OCI-LY1 (cell line): ENCODE results near the gene TAF4.
"Not testable (repeated sequence)": the region's sequence is repeated elsewhere in the genome, so short reads cannot be mapped to it uniquely, and the experiment has no call there.

ENCODE experiments used
- H2AFZ ChIP-seq: fragments of 200-600 bp; sonication (generic), shearing (Covaris generic); 2 replicates; pipeline ENCODE4 v1.6.0; 2014; ENCODE audit warnings: antibody characterized with exemption, mild to moderate bottlenecking, low read length
- H3F3A ChIP-seq: fragments of 200-600 bp; sonication (generic), shearing (Covaris generic); 2 replicates; pipeline ENCODE4 v1.6.0; 2014; ENCODE audit warnings: mild to moderate bottlenecking, antibody characterized with exemption, low read length, moderate library complexity; ENCODE audit not compliant: insufficient read depth
- H3K27ac ChIP-seq: fragments of 200-600 bp; sonication (generic); 2 replicates; pipeline ENCODE4 v1.5.1; 2014; ENCODE audit warnings: low read length, mixed run types, mild to moderate bottlenecking, low read depth; ENCODE audit not compliant: poor library complexity, severe bottlenecking
- H3K27me3 ChIP-seq: fragments of 200-600 bp; sonication (generic); 2 replicates; pipeline ENCODE4 v1.6.0; 2014; ENCODE audit warnings: antibody characterized with exemption, mild to moderate bottlenecking, low read length, moderate library complexity; ENCODE audit not compliant: insufficient read depth
- H3K36me3 ChIP-seq: fragments of 200-600 bp; sonication (generic); 2 replicates; pipeline ENCODE4 v1.6.1; 2014; ENCODE audit warnings: mild to moderate bottlenecking, antibody characterized with exemption, low read length, moderate library complexity, mixed read lengths; ENCODE audit not compliant: insufficient read depth
- H3K4me1 ChIP-seq: fragments of 200-600 bp; sonication (generic); 2 replicates; pipeline ENCODE4 v1.5.1; 2014; ENCODE audit warnings: mild to moderate bottlenecking, low read length, moderate library complexity; ENCODE audit not compliant: insufficient read depth, severe bottlenecking
- H3K4me2 ChIP-seq: fragments of 200-600 bp; sonication (generic), shearing (Covaris generic); 2 replicates; pipeline ENCODE4 v1.6.1; 2014; ENCODE audit warnings: low read length
- H3K4me3 ChIP-seq: fragments of 200-600 bp; sonication (generic); 2 replicates; pipeline ENCODE4 v1.5.1; 2014; ENCODE audit warnings: low read length, low read depth, mild to moderate bottlenecking, mixed read lengths; ENCODE audit not compliant: poor library complexity, severe bottlenecking
- H3K79me2 ChIP-seq: fragments of 200-600 bp; shearing (Covaris generic); 2 replicates; pipeline ENCODE4 v1.6.1; 2016; ENCODE audit warnings: mixed run types, low read length, mixed read lengths; ENCODE audit not compliant: insufficient read depth
- H3K9ac ChIP-seq: fragments of 200-600 bp; sonication (generic), shearing (Covaris generic); 2 replicates; pipeline ENCODE4 v1.6.1; 2014; ENCODE audit warnings: mild to moderate bottlenecking, low read length, mixed read lengths
- H3K9me2 ChIP-seq: fragments of 200-600 bp; sonication (generic), shearing (Covaris generic); 2 replicates; pipeline ENCODE4 v1.6.1; 2014; ENCODE audit warnings: low read depth, mild to moderate bottlenecking, low read length, mixed read lengths
- H3K9me3 ChIP-seq: fragments of 200-600 bp; shearing (Covaris generic); 2 replicates; pipeline ENCODE4 v1.6.1; 2014; ENCODE audit warnings: low read length, mixed read lengths
- H4K20me1 ChIP-seq: fragments of 200-600 bp; sonication (generic), shearing (Covaris generic); 2 replicates; pipeline ENCODE4 v1.6.0; 2016; ENCODE audit warnings: mild to moderate bottlenecking, low read length; ENCODE audit not compliant: insufficient read depth
- EZH2 ChIP-seq: fragments of 200-600 bp; sonication (generic), shearing (Covaris generic); IDR thresholded peaks from 2 replicates; pipeline ENCODE4 v1.8.0; 2017; ENCODE audit warnings: borderline replicate concordance, mixed run types, mild to moderate bottlenecking, antibody characterized with exemption, low read length, moderate library complexity, mixed read lengths
- TF ChIP-seq, protein P1 (sequence below): fragments of 200-600 bp; sonication (generic), shearing (Covaris generic); IDR thresholded peaks from 2 replicates; pipeline ENCODE4 v1.5.1; 2017; ENCODE audit warnings: mild to moderate bottlenecking, antibody characterized with exemption, low read length, moderate library complexity, mixed read lengths

TAF4 gene

DNA sequence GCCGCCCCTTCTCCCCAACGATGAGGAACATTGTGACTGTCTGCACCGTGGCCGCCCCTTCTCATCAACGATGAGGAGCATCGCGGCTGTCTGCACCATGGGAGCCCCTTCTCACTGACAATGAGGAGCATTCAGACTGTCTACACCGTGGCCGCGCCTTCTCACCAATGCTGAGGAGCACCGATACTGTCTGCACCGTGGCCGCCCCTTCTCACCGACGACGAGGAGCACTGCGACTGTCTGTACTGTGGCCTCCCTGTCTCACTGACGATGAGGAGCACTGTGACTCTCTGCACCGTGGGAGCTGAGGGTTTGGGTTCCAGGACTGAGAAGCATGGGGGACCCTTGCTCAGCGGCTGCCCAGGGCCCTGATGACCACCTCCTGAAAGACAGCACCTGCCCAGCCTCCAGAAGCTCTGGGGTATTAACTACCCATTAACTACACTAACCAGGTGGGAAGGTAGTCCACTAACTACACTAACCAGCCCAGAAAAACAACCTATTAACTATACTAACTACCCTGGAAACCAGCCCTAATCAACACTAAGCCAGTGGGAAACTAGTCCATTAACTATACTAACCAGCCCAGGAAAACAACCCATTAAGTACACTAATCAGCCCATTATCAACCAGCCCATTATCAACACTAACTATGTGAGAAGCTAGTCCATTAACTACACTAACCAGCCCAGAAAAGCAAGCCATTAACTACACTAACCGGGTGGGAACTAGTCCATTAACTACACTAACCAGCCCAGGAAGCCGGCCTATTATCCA lies 116.9 kb downstream of the TAF4 start:
- H3K36me3 ChIP-seq, result no peaks in the 10 kb centered on the region
- no peaks in the 10 kb centered on the region for H3K27me3 ChIP-seq
- no peak overlapping the region for H2AFZ ChIP-seq

DNA sequence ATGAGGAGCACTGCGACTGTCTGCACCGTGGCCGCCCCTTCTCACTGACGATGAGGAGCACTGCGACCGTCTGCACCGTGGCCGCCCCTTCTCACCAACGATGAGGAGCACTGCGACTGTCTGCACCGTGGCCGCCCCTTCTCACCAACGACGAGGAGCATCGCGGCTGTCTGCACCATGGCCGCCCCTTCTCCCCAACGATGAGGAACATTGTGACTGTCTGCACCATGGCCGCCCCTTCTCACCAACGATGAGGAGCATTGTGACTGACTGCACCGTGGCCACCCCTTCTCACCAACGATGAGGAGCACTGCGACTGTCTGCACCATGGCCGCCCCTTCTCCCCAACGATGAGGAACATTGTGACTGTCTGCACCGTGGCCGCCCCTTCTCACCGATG lies 117.6 kb downstream of the TAF4 start:
- not testable (repeated sequence) for H3K4me2 ChIP-seq, H3K79me2 ChIP-seq, H3K27ac ChIP-seq, H3F3A ChIP-seq, H3K4me1 ChIP-seq, H3K36me3 ChIP-seq, H2AFZ ChIP-seq, H3K27me3 ChIP-seq, H3K4me3 ChIP-seq, H3K9me2 ChIP-seq, H3K9me3 ChIP-seq, H3K9ac ChIP-seq, H4K20me1 ChIP-seq

More for the DNA sequence above, 116.9 kb downstream of the TAF4 start:
- Histone ChIP-seq H4K20me1 (no peaks in the 10 kb centered on the region), H3F3A (no peaks in the 10 kb centered on the region), H3K27ac (no peak overlapping the region), H3K9me2 (no peaks in the 10 kb centered on the region), H3K4me1 (no peaks in the 10 kb centered on the region), H3K9ac (no peak overlapping the region), H3K4me3 (no peak overlapping the region), H3K9me3 (no peaks in the 10 kb centered on the region), H3K79me2 (no peaks in the 10 kb centered on the region), H3K4me2 (no peak overlapping the region)
- TF ChIP-seq, protein P1, sequence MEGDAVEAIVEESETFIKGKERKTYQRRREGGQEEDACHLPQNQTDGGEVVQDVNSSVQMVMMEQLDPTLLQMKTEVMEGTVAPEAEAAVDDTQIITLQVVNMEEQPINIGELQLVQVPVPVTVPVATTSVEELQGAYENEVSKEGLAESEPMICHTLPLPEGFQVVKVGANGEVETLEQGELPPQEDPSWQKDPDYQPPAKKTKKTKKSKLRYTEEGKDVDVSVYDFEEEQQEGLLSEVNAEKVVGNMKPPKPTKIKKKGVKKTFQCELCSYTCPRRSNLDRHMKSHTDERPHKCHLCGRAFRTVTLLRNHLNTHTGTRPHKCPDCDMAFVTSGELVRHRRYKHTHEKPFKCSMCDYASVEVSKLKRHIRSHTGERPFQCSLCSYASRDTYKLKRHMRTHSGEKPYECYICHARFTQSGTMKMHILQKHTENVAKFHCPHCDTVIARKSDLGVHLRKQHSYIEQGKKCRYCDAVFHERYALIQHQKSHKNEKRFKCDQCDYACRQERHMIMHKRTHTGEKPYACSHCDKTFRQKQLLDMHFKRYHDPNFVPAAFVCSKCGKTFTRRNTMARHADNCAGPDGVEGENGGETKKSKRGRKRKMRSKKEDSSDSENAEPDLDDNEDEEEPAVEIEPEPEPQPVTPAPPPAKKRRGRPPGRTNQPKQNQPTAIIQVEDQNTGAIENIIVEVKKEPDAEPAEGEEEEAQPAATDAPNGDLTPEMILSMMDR, result no peak
- no peak for TF ChIP-seq EZH2

DNA sequence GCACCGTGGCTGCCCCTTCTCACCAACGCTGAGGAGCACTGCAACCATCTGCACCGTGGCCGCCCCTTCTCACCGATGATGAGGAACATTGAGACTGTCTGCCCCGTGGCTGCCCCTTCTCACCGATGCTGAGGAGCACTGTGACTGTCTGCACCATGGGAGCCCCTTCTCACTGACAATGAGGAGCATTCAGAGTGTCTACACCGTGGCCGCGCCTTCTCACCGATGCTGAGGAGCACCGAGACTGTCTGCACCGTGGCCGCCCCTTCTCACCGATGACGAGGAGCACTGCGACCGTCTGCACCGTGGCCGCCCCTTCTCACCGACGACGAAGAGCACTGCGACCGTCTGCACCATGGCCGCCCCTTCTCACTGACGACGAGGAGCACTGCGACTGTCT lies 120.2 kb downstream of the TAF4 start:
- not testable (repeated sequence) for H3K4me1 ChIP-seq, H3K27ac ChIP-seq, H4K20me1 ChIP-seq, H3K4me3 ChIP-seq, H3K4me2 ChIP-seq, H3K36me3 ChIP-seq, H3K9me2 ChIP-seq, H3K79me2 ChIP-seq, H3K27me3 ChIP-seq, H2AFZ ChIP-seq, H3K9ac ChIP-seq, H3K9me3 ChIP-seq, H3F3A ChIP-seq

DNA sequence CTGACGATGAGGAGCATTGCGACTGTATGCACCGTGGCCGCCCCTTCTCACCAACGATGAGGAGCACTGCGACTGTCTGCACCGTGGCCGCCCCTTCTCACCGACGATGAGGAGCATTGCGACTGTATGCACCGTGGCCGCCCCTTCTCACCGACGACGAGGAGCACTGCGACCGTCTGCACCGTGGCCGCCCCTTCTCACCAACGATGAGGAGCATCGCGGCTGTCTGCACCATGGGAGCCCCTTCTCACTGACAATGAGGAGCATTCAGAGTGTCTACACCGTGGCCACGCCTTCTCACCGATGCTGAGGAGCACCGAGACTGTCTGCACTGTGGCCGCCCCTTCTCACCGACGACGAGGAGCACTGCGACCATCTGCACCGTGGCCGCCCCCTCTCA lies 120.7 kb downstream of the TAF4 start:
- not testable (repeated sequence) for H3K79me2 ChIP-seq, H3K9ac ChIP-seq, H4K20me1 ChIP-seq, H2AFZ ChIP-seq, H3K4me2 ChIP-seq, H3K27ac ChIP-seq, H3K27me3 ChIP-seq, H3K36me3 ChIP-seq, H3K4me1 ChIP-seq, H3K4me3 ChIP-seq, H3K9me2 ChIP-seq, H3F3A ChIP-seq, H3K9me3 ChIP-seq
